Fibroblast of skin of back (primary cell): ENCODE measurements around the gene MYO7A. TPM values are rescaled to one million over a fixed set of nuclear protein-coding genes. Genes with fewer than 3 reads are reported as not detected.

Source experiments
- DNase-seq: peaks from one replicate; pipeline ENCODE4 v3.0.0-alpha.2; 2013
- polyA plus RNA-seq, 2 experiments: library from polyadenylated mRNA; unstranded; fragments of 120-200 nt; gene quantifications; one replicate each; pipeline ENCODE4 v1.2.1, GENCODE V29; 2013; ENCODE audit not compliant: insufficient read length in 2 of 2

The MYO7A gene
- 0.10 TPM for polyA plus RNA-seq (2013, experiment 1 of 2; ENCODE audit: insufficient read length)
- 0.12 TPM for polyA plus RNA-seq (2013, experiment 2 of 2; ENCODE audit: insufficient read length)

- DNase-seq, result peak; percentile 47
These were observed at the start of gene MYO7A for GRCh38 chr11:77127920-77128691. MYO7A (plus strand) TSS chr11:77128246; CDS start chr11:77130635, 2,389 bp downstream.

GRCh38 chr11:77079666-77080065, 48.4 kb upstream of the MYO7A start:
- no peak for DNase-seq

- no peak for DNase-seq
These were observed 47.3 kb upstream of the MYO7A start for GRCh38 chr11:77080643-77081210.

- DNase-seq, result no peak
These were observed 46.6 kb upstream of the MYO7A start for GRCh38 chr11:77081381-77081851.

- no peak for DNase-seq
These were observed 45.8 kb upstream of the MYO7A start for GRCh38 chr11:77081976-77082836.

GRCh38 chr11:77082838-77083565, 45.0 kb upstream of the MYO7A start:
- peak; percentile 55 for DNase-seq

- DNase-seq, result no peak
These were observed 44.3 kb upstream of the MYO7A start for GRCh38 chr11:77083566-77084245.

GRCh38 chr11:77084581-77085191, 43.4 kb upstream of the MYO7A start:
- DNase-seq, result no peak

GRCh38 chr11:77085652-77086051, 42.4 kb upstream of the MYO7A start:
- DNase-seq, result no peak

- no peak for DNase-seq
These were observed 41.2 kb upstream of the MYO7A start for GRCh38 chr11:77086521-77087472.

GRCh38 chr11:77087723-77088225, 40.3 kb upstream of the MYO7A start:
- no peak for DNase-seq

- DNase-seq, result no peak
These were observed 39.6 kb upstream of the MYO7A start for GRCh38 chr11:77088236-77089003.

GRCh38 chr11:77089004-77089545, 39.0 kb upstream of the MYO7A start:
- no peak for DNase-seq

- no peak for DNase-seq
These were observed 38.0 kb upstream of the MYO7A start for GRCh38 chr11:77090046-77090372.

- no peak for DNase-seq
These were observed 37.5 kb upstream of the MYO7A start for GRCh38 chr11:77090373-77091111.

- DNase-seq, result peak; percentile 58
These were observed 36.7 kb upstream of the MYO7A start for GRCh38 chr11:77091146-77091940.

- no peak for DNase-seq
These were observed 35.7 kb upstream of the MYO7A start for GRCh38 chr11:77092382-77092781.
